Peyer's patch (tissue), 4 donors: ENCODE results near the gene KRT17. TPM values are rescaled to one million over a fixed set of nuclear protein-coding genes. Genes with fewer than 3 reads are reported as not detected.

Source experiments
- DNase-seq, 3 donors: peaks; one replicate each; pipeline ENCODE4 v3.0.0-alpha.2; 2017 to 2019
- H3K27ac ChIP-seq, 4 donors: fragments of 200-600 bp; sonication (generic); one replicate each; pipeline ENCODE4 v1.5.1; 2016 to 2019
- H3K27me3 ChIP-seq, 2 donors: fragments of 200-600 bp; sonication (generic); one replicate each; pipeline ENCODE4 v1.5.1; 2019
- H3K36me3 ChIP-seq, 3 donors: fragments of 200-600 bp; sonication (generic); one replicate each; pipeline ENCODE4 v1.5.1; 2016 to 2019
- H3K4me1 ChIP-seq, 4 donors: fragments of 200-600 bp; sonication (generic); one replicate each; pipeline ENCODE4 v1.5.1; 2016 to 2019
- H3K4me3 ChIP-seq, 4 donors: fragments of 200-600 bp; sonication (generic); 1 replicate in 3 of 4; 2 replicates in 1 of 4; pipeline ENCODE4 v1.5.1; 2016 to 2019; ENCODE audit warnings: mild to moderate bottlenecking in 1 of 4
- H3K9me3 ChIP-seq, 4 donors: fragments of 200-600 bp; sonication (generic); one replicate each; pipeline ENCODE4 v1.5.1; 2016 to 2019; ENCODE audit warnings: mild to moderate bottlenecking in 1 of 4
- POLR2A ChIP-seq, 2 donors: fragments of 450-650 bp; IDR thresholded peaks; one replicate each; pipeline ENCODE4 v1.5.1; 2017; ENCODE audit warnings: antibody characterized with exemption in 2 of 2, mild to moderate bottlenecking in 2 of 2, moderate library complexity in 2 of 2
- total RNA-seq, 4 donors: library from RNA; depleted of rRNA; stranded (reverse); fragments of >200 nt; gene quantifications; one replicate each; pipeline ENCODE4 v1.1.0, GENCODE V29; 2016
- TF ChIP-seq, protein P1 (sequence below), 6 experiments: fragments of 450-650 bp in 4 of 6; fragments of 200-600 bp in 2 of 6; sonication (generic) in 1 of 6; IDR thresholded peaks; one replicate each; pipeline ENCODE4 v1.5.1; 2017 to 2019; ENCODE audit warnings: antibody characterized with exemption in 6 of 6, mild to moderate bottlenecking in 3 of 6, moderate library complexity in 1 of 6

The KRT17 gene
- total RNA-seq, 4 donors from 2014 or later: 2.7 TPM; not detected in 3

- Histone ChIP-seq H3K4me1 (peaks cover 0 to 16% (median 0%) of the 10 kb centered on the region in 4 donors), H3K36me3 (no peaks in the 10 kb centered on the region), H3K4me3 (no peak overlapping the region), H3K27ac (no peak overlapping the region), H3K27me3 (no peaks in the 10 kb centered on the region), H3K9me3 (no peaks in the 10 kb centered on the region)
- DNase-seq: no peak
- TF ChIP-seq, protein P1, sequence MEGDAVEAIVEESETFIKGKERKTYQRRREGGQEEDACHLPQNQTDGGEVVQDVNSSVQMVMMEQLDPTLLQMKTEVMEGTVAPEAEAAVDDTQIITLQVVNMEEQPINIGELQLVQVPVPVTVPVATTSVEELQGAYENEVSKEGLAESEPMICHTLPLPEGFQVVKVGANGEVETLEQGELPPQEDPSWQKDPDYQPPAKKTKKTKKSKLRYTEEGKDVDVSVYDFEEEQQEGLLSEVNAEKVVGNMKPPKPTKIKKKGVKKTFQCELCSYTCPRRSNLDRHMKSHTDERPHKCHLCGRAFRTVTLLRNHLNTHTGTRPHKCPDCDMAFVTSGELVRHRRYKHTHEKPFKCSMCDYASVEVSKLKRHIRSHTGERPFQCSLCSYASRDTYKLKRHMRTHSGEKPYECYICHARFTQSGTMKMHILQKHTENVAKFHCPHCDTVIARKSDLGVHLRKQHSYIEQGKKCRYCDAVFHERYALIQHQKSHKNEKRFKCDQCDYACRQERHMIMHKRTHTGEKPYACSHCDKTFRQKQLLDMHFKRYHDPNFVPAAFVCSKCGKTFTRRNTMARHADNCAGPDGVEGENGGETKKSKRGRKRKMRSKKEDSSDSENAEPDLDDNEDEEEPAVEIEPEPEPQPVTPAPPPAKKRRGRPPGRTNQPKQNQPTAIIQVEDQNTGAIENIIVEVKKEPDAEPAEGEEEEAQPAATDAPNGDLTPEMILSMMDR (IDR thresholded peaks at IDR 0.05): no peak
- TF ChIP-seq POLR2A (IDR thresholded peaks at IDR 0.05): no peak
Measured at GRCh38 chr17:41638194-41638593, 13.8 kb upstream of the KRT17 start.

GRCh38 chr17:41636652-41637051 is 12.3 kb upstream of the KRT17 start:
- no peak for DNase-seq
- H3K27me3 ChIP-seq: no peaks in the 10 kb centered on the region
- H3K4me3 ChIP-seq: no peak overlapping the region
- H3K9me3 ChIP-seq: no peaks in the 10 kb centered on the region
- peaks cover 0 to 21% (median under 1%) of the 10 kb centered on the region in 4 donors for H3K4me1 ChIP-seq
- TF ChIP-seq, protein P1 (IDR thresholded peaks at IDR 0.05): no peak
- no peak for TF ChIP-seq POLR2A (IDR thresholded peaks at IDR 0.05)
- no peaks in the 10 kb centered on the region for H3K36me3 ChIP-seq
- no peak overlapping the region for H3K27ac ChIP-seq

DNA sequence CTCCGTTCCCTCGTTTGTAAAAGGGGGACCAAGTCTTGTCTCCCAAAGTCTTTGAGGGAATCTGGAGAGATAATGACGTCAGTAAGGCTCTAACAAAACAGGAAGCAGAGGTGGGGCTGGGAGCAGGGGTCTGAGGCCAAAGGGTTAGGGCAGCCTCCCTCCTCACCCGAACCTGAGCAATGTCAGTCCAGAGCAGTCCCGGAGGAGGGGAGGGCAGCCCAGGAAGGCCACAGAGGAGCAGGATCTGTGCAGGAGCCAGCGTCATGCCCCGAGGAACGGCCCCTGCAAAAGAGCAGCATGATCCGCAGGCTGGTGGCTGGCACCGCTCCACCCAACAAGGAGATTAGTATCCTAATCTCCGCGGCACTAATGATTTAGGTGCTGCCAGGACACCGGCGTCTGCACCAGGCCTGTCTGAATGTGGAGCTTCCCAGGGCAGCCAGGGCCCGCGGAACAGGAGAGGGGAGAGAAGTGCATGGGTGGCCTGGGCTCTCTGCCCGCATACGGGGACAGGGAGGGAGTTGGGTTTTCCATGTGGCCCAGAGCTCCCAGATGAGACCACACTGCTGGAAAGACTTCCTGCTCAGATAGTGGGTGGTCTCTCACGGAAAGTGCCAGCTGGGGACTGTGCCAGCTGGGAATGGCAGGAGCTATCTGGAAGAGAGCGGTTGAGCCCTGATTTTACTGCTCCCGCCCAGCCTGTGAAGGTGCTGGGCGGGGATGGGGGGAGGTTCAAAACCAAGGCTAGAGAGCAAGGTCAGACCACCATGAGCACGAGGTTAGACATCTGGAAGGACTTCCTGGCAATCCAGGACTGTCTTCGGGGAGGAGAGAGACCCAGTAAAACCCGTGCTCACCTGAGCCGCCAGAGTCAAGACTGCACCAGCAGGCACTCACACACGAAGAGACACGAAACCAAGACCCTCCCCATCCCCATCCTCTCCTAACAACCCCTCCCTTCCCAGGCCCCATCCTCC is 11.0 kb upstream of the KRT17 start:
- DNase-seq: peak in 2 of 3 donors; percentile 57 to 71
- H3K27me3 ChIP-seq: no peaks in the 10 kb centered on the region
- no peak overlapping the region for H3K4me3 ChIP-seq
- no peaks in the 10 kb centered on the region for H3K36me3 ChIP-seq
- H3K27ac ChIP-seq: peak overlapping the region in 2 of 4 donors; percentile 15 to 28
- TF ChIP-seq, protein P1 (IDR thresholded peaks at IDR 0.05): no peak
- TF ChIP-seq POLR2A (IDR thresholded peaks at IDR 0.05): no peak
- no peaks in the 10 kb centered on the region for H3K9me3 ChIP-seq
- H3K4me1 ChIP-seq: peaks cover 0 to 24% (median 1%) of the 10 kb centered on the region in 4 donors

DNA sequence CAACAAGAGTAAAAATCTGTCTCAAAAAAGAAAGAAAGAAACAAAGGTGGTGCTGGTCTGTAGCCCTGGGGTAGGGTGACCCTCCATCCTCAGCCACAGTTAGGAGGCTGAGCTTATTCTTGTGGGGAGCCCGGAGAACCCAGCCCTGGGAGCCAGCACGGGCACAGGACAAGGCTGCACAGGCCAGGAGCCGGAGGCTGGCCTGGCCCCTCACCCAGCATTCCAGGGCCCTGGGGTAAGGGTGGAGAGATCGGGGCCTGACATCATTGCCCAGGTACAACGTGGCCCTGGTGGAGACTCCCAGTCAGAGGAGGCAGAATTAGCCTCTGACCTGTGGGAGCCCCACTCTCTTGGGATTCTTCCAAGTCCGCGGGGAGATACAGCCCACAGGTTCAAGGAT is 10.3 kb upstream of the KRT17 start:
- no peaks in the 10 kb centered on the region for H3K27me3 ChIP-seq
- no peaks in the 10 kb centered on the region for H3K36me3 ChIP-seq
- H3K4me3 ChIP-seq: no peak overlapping the region
- H3K4me1 ChIP-seq: peaks cover 0 to 24% (median 1%) of the 10 kb centered on the region in 4 donors
- TF ChIP-seq, protein P1 (IDR thresholded peaks at IDR 0.05): no peak
- no peak for TF ChIP-seq POLR2A (IDR thresholded peaks at IDR 0.05)
- no peaks in the 10 kb centered on the region for H3K9me3 ChIP-seq
- H3K27ac ChIP-seq: peak overlapping the region in 2 of 4 donors; percentile 15 to 28
- DNase-seq: no peak

- DNase-seq: no peak
- Histone ChIP-seq H3K9me3 (no peaks in the 10 kb centered on the region), H3K4me1 (peaks cover 0 to 24% (median 1%) of the 10 kb centered on the region in 4 donors), H3K4me3 (no peak overlapping the region), H3K36me3 (no peaks in the 10 kb centered on the region), H3K27ac (no peak overlapping the region), H3K27me3 (no peaks in the 10 kb centered on the region)
- TF ChIP-seq, protein P1 (IDR thresholded peaks at IDR 0.05): no peak
- TF ChIP-seq POLR2A (IDR thresholded peaks at IDR 0.05): no peak
Measured at GRCh38 chr17:41633556-41634199, 9.3 kb upstream of the KRT17 start.
